HG03280 (cell line): ENCODE results near the gene TBC1D14.
"Not testable (repeated sequence)": the region's sequence is repeated elsewhere in the genome, so short reads cannot be mapped to it uniquely, and the experiment has no call there.

Experiments used
- ATAC-seq: cut with Tn5 transposase; IDR thresholded peaks from one replicate; pipeline ENCODE4 v1.9.1; 2021; ENCODE audit warnings: mild to moderate bottlenecking, moderate library complexity; ENCODE audit not compliant: unreplicated experiment

The TBC1D14 gene

GRCh38 chr4:6967846-6968340 lies 58.3 kb downstream of the TBC1D14 start:
- ATAC-seq: no peak

DNA sequence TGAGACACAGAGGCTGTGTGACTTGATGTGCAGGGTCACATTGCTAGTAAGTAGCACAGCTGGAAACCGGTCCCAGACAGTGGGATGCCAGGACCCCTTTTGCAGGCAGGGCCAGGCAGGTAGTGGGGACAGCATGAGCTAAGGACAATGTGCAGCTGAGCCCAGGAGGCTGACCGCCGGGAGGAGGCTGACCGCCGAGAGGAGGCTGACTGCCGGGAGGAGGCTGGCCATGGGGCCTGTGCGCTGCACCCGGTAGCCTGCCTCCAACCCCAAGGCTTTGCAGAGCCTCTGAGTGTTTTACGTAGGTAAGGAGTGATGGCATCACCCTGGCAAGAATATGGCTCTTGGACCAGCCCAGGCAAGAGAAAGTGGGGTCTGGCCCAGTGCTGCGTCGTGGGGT lies 58.9 kb downstream of the TBC1D14 start:
- ATAC-seq: no peak

DNA sequence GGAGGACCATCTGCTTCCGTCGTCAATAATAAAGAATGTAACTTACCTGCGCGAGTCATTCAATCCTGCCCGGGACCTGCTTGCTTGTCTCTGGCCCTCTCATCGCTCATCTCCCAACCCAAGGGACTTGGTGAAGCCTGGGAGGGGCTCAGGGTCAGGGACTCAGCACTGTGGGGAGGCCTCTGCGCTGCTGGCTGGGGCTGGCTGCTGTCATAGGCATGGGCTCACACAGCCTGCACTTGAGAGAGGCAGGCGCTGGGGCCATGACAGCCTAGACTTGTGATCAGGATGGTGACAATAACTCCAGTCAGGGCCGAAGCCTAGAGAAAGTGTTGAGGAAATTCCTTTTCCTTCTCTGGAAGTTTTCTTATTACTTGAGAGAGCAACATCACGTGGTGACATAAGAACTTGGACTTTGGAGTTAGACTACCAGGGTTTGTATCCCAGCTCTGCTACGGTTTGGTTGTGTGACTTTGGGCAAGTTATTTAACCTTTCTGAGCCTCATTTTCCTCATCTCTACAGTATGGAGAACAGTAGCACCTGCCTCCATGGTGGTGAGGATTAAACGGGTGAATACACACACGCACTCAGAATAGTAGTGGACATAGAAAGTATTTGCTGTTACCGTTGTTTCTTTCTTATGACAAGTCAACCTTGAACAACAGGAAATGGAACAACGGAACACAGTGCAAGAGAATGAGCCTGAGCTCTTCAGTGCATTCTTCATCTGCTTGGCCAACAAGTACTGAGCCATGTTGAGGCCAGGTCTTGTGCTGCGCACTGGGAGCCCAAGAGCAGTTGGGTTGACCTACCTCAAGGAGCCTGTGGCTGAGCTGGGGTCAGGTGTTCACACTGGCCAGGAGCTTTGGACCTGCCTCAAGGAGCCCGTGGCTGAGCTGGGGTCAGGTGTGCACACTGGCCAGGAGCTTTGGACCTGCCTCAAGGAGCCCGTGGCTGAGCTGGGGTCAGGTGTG lies 60.5 kb downstream of the TBC1D14 start:
- peak; percentile 66 for ATAC-seq

GRCh38 chr4:6971536-6972374 lies 62.1 kb downstream of the TBC1D14 start:
- ATAC-seq: no peak

- ATAC-seq: no peak
These were observed 62.7 kb downstream of the TBC1D14 start for GRCh38 chr4:6972375-6972650.

DNA sequence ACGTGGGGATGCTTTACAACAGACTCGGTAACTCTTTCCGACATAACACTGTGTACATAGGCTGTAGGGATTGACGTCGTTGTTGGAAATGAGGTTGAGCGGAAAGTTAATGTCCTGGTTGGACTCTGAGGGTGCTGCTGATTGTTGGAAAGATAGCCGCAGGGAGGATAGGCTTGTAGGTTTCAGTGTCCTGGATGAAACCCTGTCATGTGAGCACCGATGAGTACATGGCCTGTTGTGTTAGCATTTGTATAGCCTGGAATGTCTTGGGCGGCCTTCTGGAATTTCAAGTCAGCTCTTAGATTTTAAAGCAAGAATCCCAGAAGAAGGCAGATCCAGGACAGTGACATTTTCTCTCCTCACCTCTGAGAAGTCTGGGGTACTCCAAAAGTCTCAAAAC lies 63.3 kb downstream of the TBC1D14 start:
- no peak for ATAC-seq

DNA sequence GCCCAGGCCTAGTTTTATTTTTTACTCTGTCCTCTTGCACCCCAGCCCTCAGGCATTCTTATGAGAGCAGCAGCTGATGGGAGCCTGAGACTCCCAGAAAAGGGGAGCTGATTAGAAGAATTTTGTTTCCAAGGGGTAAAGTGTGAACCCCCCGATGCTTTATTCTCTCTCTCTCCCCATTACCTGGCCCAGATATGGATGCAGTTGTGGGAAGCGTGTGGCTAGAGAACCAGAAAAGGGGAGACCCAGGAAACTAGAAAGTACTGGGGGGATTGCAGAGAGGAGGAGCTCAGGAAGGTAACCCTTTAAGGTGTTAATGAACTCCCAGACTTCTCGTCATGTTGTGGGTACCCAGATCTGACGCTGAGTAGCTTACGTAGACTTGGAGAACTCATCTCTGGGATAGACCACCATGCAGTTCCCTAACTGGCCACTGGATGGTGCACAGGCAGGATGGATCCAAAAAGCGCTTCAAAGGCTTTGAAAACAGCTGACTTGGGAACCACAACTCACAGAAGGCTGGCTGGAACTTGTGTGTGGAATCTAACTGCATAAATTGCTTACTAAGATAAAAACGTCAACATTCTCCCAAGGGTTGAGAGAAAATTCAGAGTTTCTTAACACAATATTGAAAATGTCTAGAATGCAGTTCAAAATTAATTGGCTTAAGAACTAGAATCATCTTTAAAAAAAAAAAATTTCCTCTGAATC lies 64.7 kb downstream of the TBC1D14 start:
- ATAC-seq: no peak

GRCh38 chr4:6977846-6978245 lies 68.2 kb downstream of the TBC1D14 start:
- ATAC-seq: not testable (repeated sequence)

- no peak for ATAC-seq
These were observed 74.0 kb downstream of the TBC1D14 start for GRCh38 chr4:6983544-6984142.

DNA sequence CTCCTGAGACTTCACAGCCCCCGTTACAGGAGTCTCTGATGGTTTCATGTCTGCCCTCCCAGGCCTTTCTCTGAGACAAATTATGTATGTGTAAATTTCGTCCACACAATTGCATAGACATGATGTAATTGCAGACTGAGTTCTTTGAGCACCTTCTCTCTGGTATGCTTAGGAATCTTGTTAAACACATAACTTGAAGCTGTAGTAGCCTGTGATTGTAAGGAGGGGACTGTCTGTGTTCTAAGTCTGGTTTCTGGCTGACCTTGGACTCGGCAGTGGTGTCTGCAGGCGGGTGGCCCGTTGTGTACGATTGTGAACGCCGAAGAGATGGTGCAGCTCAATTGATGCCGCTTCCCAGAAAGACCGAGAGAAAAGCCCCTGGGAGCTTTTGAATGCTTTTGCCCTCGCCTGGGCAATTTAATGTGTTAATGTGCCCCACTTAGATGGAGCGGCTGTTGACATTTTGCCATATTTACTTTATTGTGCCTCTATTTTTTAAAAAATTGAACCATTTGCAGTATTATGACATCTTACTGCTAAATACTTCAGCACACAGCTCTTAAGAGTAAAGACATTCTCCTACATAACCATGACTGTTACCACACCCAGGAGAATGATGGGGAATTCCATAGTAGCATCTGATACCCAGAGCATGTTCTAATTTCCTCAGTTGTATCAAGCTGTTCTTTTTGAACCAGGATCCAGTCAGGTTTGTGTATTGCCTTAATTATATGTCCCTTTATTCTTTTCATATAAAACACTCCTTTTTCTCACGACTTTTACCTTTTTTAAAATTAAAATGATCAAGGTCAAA lies 75.2 kb downstream of the TBC1D14 start:
- no peak for ATAC-seq

DNA sequence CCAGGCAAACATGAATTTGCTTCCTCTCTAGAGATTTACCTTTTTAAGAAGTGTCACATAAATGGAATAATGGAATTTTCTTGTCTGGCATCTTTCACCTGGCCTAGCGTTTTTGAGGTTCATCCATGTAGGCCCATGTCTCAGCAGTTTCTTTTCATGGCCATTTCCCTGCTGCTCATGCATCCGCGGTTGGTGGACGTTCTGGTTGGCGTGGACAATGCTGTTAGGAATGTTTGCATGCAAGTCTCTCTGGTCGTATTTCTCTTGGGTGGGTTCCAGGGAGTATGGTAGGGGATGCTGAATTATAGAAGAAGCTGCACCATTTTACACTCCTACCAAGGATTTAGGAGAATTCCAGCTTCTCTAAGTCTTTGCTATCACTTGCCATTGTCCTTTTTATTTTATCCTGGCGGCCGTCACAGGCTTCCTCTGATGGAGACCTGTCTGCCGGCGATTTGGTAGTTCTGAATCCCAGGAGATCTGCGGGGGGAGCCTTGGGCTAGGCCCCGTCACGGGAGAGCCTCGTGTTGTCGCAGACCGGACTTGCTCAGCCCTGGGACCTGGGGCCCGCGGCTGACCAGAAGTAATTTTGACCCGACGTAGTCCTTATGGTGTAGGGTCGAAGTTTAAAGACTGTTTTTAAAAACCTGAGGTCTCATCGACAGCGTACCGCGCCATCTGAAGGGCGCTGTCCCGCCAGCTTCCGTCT lies 76.6 kb downstream of the TBC1D14 start:
- ATAC-seq: peak; percentile 20

DNA sequence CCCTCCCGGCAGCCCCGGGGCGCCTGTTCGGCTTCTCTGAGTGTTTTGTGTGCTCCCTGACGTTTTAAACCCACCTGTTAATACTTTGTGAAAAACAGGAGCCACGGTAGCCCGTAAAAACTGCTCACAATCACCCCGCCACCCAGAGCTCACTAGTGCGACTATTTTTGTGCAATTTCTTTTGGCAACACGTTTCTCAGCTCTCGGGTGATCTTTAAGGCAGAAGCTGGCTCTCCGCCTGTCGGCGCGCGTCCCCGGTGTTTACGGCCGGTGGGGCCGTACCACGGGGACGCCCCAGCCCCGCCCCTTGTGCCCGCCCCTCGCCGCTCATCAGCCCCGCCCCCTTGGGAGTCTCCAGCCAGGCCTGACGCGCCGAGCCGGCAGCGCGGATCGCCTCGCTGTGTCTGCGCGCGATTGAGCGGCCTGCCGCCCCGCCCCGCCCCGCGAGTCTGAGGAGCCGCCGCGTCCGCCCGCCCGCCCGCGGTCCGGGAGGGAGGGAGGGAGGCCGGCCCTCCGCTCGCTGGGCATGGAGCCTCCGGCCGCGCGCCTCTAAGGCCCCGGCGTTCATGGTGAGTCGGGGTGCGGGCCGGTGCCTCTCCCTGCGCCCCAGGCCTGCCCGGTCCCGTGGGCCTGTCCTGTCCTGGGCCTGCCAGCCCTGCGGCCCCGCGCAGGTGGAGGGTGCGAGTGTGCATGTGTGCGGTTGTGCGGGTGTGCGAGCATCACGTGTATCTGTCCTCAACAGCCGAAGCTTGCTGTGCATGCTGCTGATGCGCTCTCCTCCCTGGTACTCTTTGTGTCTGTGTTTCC lies 77.4 kb downstream of the TBC1D14 start:
- peak; percentile 84 for ATAC-seq

DNA sequence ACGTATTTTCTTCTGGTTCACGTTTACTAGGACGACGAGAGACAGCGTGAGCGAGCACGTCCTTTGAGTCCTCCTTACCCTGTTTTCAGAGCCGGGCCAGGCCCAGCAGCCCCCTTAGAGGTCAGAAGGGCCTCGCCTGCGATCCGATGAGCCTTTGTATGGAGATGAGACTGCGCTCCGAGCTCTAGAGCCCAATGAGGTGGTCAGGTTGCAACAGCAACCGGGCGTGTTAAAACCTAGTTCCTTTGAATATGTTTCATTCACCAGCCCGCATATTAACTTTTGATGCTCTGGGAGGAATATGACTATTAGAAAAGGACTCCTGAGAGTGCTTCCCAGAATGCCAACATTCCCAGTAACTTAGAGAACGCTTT lies 77.9 kb downstream of the TBC1D14 start:
- ATAC-seq: no peak

- no peak for ATAC-seq
These were observed 78.5 kb downstream of the TBC1D14 start for GRCh38 chr4:6988016-6988715.

GRCh38 chr4:6989331-6989923 lies 79.8 kb downstream of the TBC1D14 start:
- no peak for ATAC-seq

DNA sequence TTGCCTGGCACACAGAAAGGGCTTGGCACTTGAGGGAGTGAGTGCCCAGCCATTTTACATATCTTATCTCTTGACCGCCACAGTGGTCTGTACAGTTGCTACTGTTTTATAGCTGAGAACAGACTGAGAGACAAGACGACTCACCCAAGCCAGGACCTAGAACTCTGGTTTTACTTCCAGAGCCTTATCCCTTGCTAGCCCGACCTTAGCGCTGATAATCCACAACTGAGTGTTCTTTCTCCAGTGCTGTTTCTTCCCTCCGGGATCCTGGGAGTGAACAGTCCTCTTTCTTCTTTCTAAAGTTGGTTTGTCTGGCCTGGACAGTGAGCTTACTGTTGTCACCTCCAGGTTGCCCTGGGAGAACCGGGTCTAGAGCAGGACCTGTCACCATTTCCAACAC lies 81.0 kb downstream of the TBC1D14 start:
- ATAC-seq: no peak

DNA sequence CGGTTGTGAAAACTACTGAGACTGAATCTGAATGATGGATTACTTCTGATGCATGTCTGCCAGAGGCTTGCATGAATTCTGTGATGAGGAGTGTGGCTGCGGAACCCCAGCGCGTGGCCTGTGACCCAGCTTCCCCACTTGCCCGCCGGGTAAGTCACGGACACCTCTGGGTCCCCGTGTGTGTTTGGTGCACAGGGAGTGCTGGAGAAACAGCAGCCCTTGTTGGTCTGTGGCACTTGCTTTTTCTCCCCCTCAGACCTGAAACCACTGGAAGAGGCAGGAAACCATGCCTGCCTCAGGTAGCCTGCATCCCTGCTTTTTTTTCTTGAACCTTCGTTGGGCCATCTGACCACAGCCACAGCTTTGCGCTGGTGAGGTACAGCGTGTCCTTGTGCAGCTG lies 81.6 kb downstream of the TBC1D14 start:
- no peak for ATAC-seq
